SK-N-SH (cell line): ENCODE results near the gene CCDC195. TPM values are rescaled to one million over a fixed set of nuclear protein-coding genes. Genes with fewer than 3 reads are reported as not detected.

Source experiments
- CTCF ChIA-PET: fragments of 300-600, 350-600 bp; formaldehyde crosslinking; extraction: SDS; loops from one replicate; lab custom pipeline; 2021; lab: Yijun Ruan, JAX
- POLR2A ChIA-PET: fragments of 350-600 bp; sonication (Branson Sonifier 250); formaldehyde crosslinking; extraction: SDS; loops from one replicate; lab custom pipeline; 2020; ENCODE audit warnings: antibody characterized with exemption, inconsistent platforms; lab: Yijun Ruan, JAX
- DNase-seq: peaks from one replicate; pipeline ENCODE4 v3.0.0; 2012
- H2AFZ ChIP-seq: fragments of 200-600 bp; sonication (generic); 2 replicates; pipeline ENCODE4 v1.8.1; 2016; ENCODE audit warnings: antibody characterized with exemption, mild to moderate bottlenecking, low read depth
- H3F3A ChIP-seq: fragments of 200-600 bp; sonication (generic); replicated peaks from 2 replicates; pipeline ENCODE3; 2016; ENCODE audit warnings: antibody characterized with exemption, mild to moderate bottlenecking; ENCODE audit not compliant: insufficient read depth
- H3K27ac ChIP-seq, 2 experiments: fragments of 200-500 bp in 1 of 2; fragments of 200-600 bp in 1 of 2; sonication (Bioruptor generic) in 1 of 2; sonication (generic), shearing (Covaris generic) in 1 of 2; 2 replicates each; pipeline versions ENCODE4 v1.5.1 to v1.6.1; 2014 to 2016; ENCODE audit warnings: low read depth in 2 of 2, inconsistent platforms in 1 of 2, low read length in 1 of 2, mild to moderate bottlenecking in 1 of 2, mixed read lengths in 1 of 2
- H3K27me3 ChIP-seq: fragments of 200-600 bp; sonication (generic), shearing (Covaris generic); 2 replicates; pipeline ENCODE4 v1.6.1; 2016; ENCODE audit warnings: mixed run types; ENCODE audit not compliant: insufficient read depth
- H3K36me3 ChIP-seq, 2 experiments: fragments of 200-500 bp in 1 of 2; fragments of 200-600 bp in 1 of 2; sonication (Bioruptor generic) in 1 of 2; sonication (generic) in 1 of 2; replicated peaks in 1 of 2; 2 replicates each; pipeline versions ENCODE3 to v1.5.1; 2014 to 2016; ENCODE audit warnings: low read length in 1 of 2, mild to moderate bottlenecking in 1 of 2; ENCODE audit not compliant: insufficient read depth in 2 of 2, control insufficient read depth in 1 of 2
- H3K4me1 ChIP-seq, 2 experiments: fragments of 200-500 bp in 1 of 2; fragments of 200-600 bp in 1 of 2; sonication (Bioruptor generic) in 1 of 2; sonication (generic), shearing (Covaris generic) in 1 of 2; 2 replicates each; pipeline versions ENCODE4 v1.5.1 to v1.6.1; 2014 to 2016; ENCODE audit warnings: low read depth in 1 of 2, low read length in 1 of 2, mixed run types in 1 of 2; ENCODE audit not compliant: insufficient read depth in 2 of 2, control insufficient read depth in 1 of 2
- H3K4me2 ChIP-seq: fragments of 200-600 bp; sonication (generic), shearing (Covaris generic); 2 replicates; pipeline ENCODE4 v1.6.1; 2017; ENCODE audit warnings: mixed run types
- H3K4me3 ChIP-seq, 2 experiments: fragments of 200-500 bp in 1 of 2; fragments of 200-600 bp in 1 of 2; sonication (Bioruptor generic) in 1 of 2; sonication (generic), shearing (Covaris generic) in 1 of 2; 2 replicates each; pipeline versions ENCODE4 v1.5.1 to v1.8.1; 2014 to 2016; ENCODE audit warnings: low read depth in 2 of 2, inconsistent platforms in 1 of 2, low read length in 1 of 2, mild to moderate bottlenecking in 1 of 2, mixed read lengths in 1 of 2, moderate library complexity in 1 of 2
- H3K79me2 ChIP-seq: fragments of 200-600 bp; sonication (generic); 2 replicates; pipeline ENCODE4 v1.8.1; 2017; ENCODE audit warnings: mild to moderate bottlenecking; ENCODE audit not compliant: insufficient read depth
- H3K9ac ChIP-seq: fragments of 200-600 bp; sonication (generic); 2 replicates; pipeline ENCODE4 v1.6.1; 2017; ENCODE audit warnings: mixed run types
- H3K9me2 ChIP-seq: fragments of 200-600 bp; sonication (generic); 2 replicates; pipeline ENCODE4 v1.6.1; 2017; ENCODE audit warnings: mixed run types
- H3K9me3 ChIP-seq: fragments of 200-600 bp; sonication (generic); 2 replicates; pipeline ENCODE4 v1.6.1; 2017; ENCODE audit warnings: mixed run types, mild to moderate bottlenecking, moderate library complexity
- H4K20me1 ChIP-seq: fragments of 200-600 bp; sonication (generic); 2 replicates; pipeline ENCODE4 v1.6.1; 2017; ENCODE audit warnings: mild to moderate bottlenecking, mixed run types; ENCODE audit not compliant: insufficient read depth
- EP300 ChIP-seq, 2 experiments: IDR thresholded peaks; 2 replicates each; pipeline versions ENCODE4 v1.4.0 to v1.6.1; 2012; ENCODE audit warnings: borderline replicate concordance in 1 of 2, low read depth in 1 of 2, low read length in 1 of 2
- FOSL2 ChIP-seq: IDR thresholded peaks from 2 replicates; pipeline ENCODE4 v1.4.0; 2012; ENCODE audit warnings: low read depth, mild to moderate bottlenecking, moderate library complexity, borderline replicate concordance
- FOXM1 ChIP-seq: IDR thresholded peaks from 2 replicates; pipeline ENCODE4 v1.4.0; 2012; ENCODE audit warnings: low read depth, mild to moderate bottlenecking
- MAX ChIP-seq: IDR thresholded peaks from 2 replicates; pipeline ENCODE4 v1.4.0; 2012; ENCODE audit warnings: low read depth
- NRF1 ChIP-seq: IDR thresholded peaks from 2 replicates; pipeline ENCODE4 v1.6.1; 2012; ENCODE audit warnings: low read depth, mild to moderate bottlenecking, low read length
- PBX3 ChIP-seq: IDR thresholded peaks from 2 replicates; pipeline ENCODE4; 2012
- REST ChIP-seq: IDR thresholded peaks from 2 replicates; pipeline ENCODE4 v1.6.1; 2012; ENCODE audit warnings: mild to moderate bottlenecking, low read depth, low read length, moderate library complexity
- RFX5 ChIP-seq: IDR thresholded peaks from 2 replicates; pipeline ENCODE4 v1.6.1; 2012; ENCODE audit warnings: mild to moderate bottlenecking, improper control_type of control experiment, low read length
- SMC3 ChIP-seq: IDR thresholded peaks from 2 replicates; pipeline ENCODE4 v1.6.1; 2012; ENCODE audit warnings: low read depth, low read length, improper control_type of control experiment
- USF2 ChIP-seq: fragments of 150-350 bp; IDR thresholded peaks from 2 replicates; pipeline ENCODE4 v1.6.1; 2017; ENCODE audit warnings: antibody characterized with exemption, low read length, low read depth, borderline replicate concordance
- WGBS: methylation state at CpG from one replicate; pipeline ENCODE4 v1.1.6; 2017; ENCODE audit warnings: low lambda C conversion rate; 5-methylcytosine and 5-hydroxymethylcytosine counted together
- polyA plus RNA-seq, 3 experiments: library from polyadenylated mRNA; depleted of rRNA; stranded (reverse); fragments of >200 nt; gene quantifications; 2 replicates each; pipeline ENCODE4 v1.2.3, GENCODE V29; 2012

Gene CCDC195
- polyA plus RNA-seq, 1 of the 3 experiments (the other 2 are of a cell fraction): not detected

- no peak for TF ChIP-seq NRF1
- no peak for TF ChIP-seq FOXM1
These were observed 7.5 kb upstream of the CCDC195 start (continued) for GRCh38 chr2:224723586-224724217.

- CTCF ChIA-PET: interaction anchor here (1.2 kb wide), 1 partner anchor 72 kb away, joined by 4 read pairs; no protein-coding TSS in a partner anchor
- H3F3A ChIP-seq: no peaks in the 10 kb centered on the region
- no peak for TF ChIP-seq SMC3
- TF ChIP-seq REST: no peak
- TF ChIP-seq, all 33 proteins: peak for 0
- Histone ChIP-seq H3K4me3 (no peak overlapping the region), H3K9ac (no peak overlapping the region), H3K9me3 (no peaks in the 10 kb centered on the region), H3K4me1 (no peaks in the 10 kb centered on the region; a peak in 1 of 4 replicates), H3K4me2 (no peak overlapping the region), H3K9me2 (no peaks in the 10 kb centered on the region), H3K79me2 (no peaks in the 10 kb centered on the region), H4K20me1 (no peaks in the 10 kb centered on the region), H2AFZ (no peak overlapping the region), H3K27ac (peak overlapping the region in 1 of 2 experiments; percentile 29; a peak in 1 of 4 replicates), H3K36me3 (no peaks in the 10 kb centered on the region), H3K27me3 (no peaks in the 10 kb centered on the region)
- DNase-seq: no peak
- POLR2A ChIA-PET: no interaction called here
- WGBS: 84% methylated on average over 4 of the region's 4 CpGs
These were observed 6.6 kb upstream of the CCDC195 start for GRCh38 chr2:224722770-224723169.

GRCh38 chr2:224722250-224722649 lies 6.1 kb upstream of the CCDC195 start:
- Histone ChIP-seq H2AFZ (no peak overlapping the region), H3K4me3 (no peak overlapping the region)
- POLR2A ChIA-PET: no interaction called here

More at GRCh38 chr2:224722250-224722649, 6.1 kb upstream of the CCDC195 start:
- H3K4me2 ChIP-seq: no peak overlapping the region
- no peaks in the 10 kb centered on the region for H3K9me2 ChIP-seq
- H3K79me2 ChIP-seq: no peaks in the 10 kb centered on the region
- DNase-seq: no peak
- no peaks in the 10 kb centered on the region for H3K9me3 ChIP-seq
- CTCF ChIA-PET: interaction anchor here (1.2 kb wide), 1 partner anchor 49 kb away, joined by 3 read pairs; no protein-coding TSS in a partner anchor
- no peaks in the 10 kb centered on the region for H4K20me1 ChIP-seq
- no peak overlapping the region for H3K9ac ChIP-seq
- H3K4me1 ChIP-seq: no peaks in the 10 kb centered on the region; a peak in 1 of 4 replicates
- 63% methylated on average over 3 of the region's 3 CpGs for WGBS
- peak overlapping the region in 1 of 2 experiments; percentile 30; a peak in 1 of 4 replicates for H3K27ac ChIP-seq
- H3K27me3 ChIP-seq: no peaks in the 10 kb centered on the region
- H3F3A ChIP-seq: no peaks in the 10 kb centered on the region
- no peaks in the 10 kb centered on the region for H3K36me3 ChIP-seq
- no peak for TF ChIP-seq MAX
- no peak for TF ChIP-seq EP300 (IDR thresholded peaks at IDR 0.05; ENCODE audit: borderline replicate concordance in 1 of 2, low read depth in 1 of 2, low read length in 1 of 2)
- no peak for TF ChIP-seq NRF1
- TF ChIP-seq RFX5: no peak
- TF ChIP-seq FOSL2: no peak
- no peak for TF ChIP-seq PBX3
- no peak for TF ChIP-seq USF2
